RKO (cell line): ENCODE measurements around the gene KRTAP6-1.

ENCODE experiments used
- DNase-seq: peaks from one replicate; pipeline ENCODE4 v3.0.0-alpha.2; 2016; ENCODE audit warnings: low spot score

KRTAP6-1 gene, protein sequence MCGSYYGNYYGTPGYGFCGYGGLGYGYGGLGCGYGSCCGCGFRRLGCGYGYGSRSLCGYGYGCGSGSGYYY

DNA sequence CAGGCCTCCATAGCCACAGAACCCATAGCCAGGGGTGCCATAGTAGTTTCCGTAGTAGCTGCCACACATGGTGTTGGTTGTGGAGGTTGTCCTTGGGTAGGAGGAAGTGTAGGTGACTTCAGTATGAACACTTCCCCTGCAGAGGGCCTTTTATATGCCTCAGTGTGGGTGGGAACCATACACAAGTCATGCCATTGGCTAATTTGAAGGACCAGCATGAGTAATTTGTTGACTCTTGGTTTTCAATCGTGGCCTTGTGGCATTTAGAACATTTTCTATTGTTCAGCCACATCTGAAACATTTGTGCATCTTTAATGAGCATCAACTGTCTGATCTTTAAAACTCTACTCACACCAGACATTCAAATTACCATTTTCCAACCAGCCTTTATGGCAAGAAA is at the start of gene KRTAP6-1:
Gene KRTAP6-1 (minus strand): TSS at position 95 of the 400 bp plus-strand sequence. CDS start 26 bp downstream, at position 69.
- no peak for DNase-seq

DNA sequence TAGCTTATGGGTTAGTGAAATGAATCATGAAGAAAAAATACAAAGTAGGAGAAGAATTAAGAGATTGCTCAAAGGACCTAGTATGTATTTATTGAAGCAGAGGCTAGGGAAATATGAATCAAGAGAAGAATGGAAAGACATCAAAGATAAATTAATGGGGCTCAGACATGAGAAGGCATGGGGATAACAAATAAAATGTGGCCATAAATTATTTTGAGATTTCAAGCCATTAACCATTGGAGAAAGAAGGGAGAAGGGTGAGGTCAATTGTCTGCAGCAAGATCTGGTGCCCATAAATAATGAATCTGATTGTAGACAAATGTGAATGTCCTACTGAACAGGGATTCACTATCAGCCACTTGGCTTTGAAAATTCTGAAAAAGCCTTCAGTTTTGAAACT is 39.2 kb upstream of the KRTAP6-1 start:
- no peak for DNase-seq

DNA sequence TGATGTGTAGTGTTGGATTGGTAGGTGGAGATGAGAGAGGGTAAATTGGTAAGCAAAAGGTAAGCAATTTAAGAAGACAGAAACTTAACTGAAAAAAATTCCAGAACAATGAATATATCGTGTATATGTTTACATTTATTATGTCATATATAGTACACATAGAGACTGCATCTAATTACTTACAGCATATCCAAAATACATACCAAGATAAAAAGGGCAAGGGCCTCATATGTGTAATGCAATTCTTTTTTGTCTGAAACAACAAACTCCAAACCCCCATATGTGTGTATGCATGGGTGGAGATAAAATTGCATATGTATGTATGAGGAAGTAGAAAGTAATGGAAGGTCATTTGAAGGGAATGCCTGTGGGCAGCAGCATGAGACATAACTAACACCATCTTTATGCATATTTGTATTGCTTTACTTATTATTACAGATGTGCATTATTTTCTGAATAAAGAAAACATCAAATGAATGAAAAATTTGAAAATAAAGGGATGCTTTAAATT is 33.2 kb upstream of the KRTAP6-1 start:
- no peak for DNase-seq

DNA sequence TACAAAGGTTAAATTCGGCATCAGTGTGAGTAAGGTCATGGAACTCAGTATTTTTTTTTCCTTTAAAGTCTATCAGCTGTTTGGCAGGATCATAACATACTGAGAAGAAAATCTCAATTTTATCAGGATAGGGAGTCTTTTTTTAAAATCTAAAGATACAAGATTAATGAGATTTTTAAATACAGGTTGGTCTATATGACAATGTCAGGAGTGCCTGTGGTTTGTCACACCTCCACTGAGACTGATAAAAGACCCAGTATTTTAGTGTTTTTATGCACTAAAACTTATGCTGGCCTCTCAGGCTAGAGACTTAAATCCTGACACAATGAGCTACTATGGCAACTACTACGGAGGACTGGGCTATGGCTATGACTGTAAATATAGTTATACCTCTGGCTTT is 28.8 kb upstream of the KRTAP6-1 start, which contains the start of gene KRTAP20-3:
Gene KRTAP20-3 (plus strand): TSS at position 301 of the 400 bp plus-strand sequence.
- DNase-seq = no peak

DNA sequence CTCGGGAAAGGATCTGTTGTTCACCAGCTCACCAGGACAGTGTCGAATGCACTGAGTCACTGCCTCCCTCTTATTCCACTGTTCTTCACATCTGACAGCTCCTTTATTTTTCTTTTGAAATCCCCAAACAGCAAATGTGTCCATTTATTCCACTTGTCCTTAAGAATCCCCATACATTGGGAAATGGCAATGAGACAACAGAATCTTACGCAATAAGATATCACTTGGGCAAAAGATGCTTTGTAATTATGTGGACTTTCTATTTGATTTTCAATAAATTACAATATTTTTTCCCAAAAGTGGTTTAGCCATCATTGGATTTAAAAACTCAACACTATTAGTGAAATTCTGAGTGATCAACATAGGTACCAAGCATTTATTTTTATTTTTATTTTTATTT is 25.0 kb upstream of the KRTAP6-1 start:
- no peak for DNase-seq

DNA sequence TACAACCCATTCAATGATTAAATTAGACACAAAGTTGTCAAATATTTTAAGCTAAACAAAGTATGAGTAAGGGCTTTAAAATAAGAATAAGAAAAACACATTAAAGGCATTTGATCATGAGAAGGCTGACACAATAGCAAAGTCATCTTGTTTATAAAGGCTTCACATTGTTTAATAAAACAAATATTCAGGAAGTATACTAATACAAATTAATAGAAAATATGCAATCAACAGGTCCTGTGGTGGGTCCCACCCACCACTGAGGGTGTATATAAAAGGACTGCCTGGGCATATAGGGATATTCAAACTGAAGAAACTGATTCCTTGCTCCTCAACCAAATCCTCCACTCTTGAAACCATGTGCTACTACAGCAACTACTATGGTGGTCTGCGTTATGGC is 21.2 kb upstream of the KRTAP6-1 start, which contains the start of gene KRTAP20-2:
Gene KRTAP20-2 (plus strand): TSS at position 301 of the 400 bp plus-strand sequence. CDS start 58 bp downstream, at position 359.
- DNase-seq = no peak

DNA sequence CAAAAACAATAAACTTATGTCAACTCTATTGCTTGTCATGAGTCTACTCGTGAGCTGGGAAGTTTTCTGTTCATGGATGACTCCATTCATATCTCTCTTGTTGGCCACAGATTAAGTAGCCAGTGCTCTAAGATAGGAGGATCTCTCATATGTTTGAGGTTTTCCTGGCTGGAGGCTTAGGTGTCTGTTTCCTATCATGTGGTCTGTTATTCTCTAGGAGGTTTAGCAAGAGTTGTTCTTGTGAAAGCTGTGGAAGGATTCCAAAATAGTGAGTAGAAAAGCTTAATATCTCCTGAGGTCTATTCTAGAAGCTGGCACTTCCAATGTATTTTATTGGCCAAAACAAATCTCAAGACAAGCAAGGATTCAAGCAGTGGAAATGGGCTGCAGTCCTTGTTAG is 15.5 kb upstream of the KRTAP6-1 start:
- DNase-seq = no peak

DNA sequence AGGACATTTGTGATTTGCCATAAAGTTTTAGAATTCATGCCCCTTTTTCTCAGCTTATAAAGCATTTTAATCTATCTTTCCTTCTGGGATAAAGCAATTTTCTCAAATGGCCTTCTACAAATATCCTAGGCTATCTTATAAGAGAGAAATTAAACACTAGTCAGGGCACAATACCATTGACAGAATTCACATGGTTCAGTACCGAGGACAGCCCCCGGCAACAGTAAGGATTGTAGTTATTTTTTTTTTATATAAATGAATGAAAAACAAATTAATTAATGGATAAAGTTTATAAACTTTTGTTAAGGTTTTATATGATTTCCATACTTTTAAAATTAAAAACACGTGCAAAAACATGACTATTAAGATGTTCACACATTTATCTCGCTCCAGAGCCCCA is 14.4 kb upstream of the KRTAP6-1 start:
- DNase-seq = no peak

DNA sequence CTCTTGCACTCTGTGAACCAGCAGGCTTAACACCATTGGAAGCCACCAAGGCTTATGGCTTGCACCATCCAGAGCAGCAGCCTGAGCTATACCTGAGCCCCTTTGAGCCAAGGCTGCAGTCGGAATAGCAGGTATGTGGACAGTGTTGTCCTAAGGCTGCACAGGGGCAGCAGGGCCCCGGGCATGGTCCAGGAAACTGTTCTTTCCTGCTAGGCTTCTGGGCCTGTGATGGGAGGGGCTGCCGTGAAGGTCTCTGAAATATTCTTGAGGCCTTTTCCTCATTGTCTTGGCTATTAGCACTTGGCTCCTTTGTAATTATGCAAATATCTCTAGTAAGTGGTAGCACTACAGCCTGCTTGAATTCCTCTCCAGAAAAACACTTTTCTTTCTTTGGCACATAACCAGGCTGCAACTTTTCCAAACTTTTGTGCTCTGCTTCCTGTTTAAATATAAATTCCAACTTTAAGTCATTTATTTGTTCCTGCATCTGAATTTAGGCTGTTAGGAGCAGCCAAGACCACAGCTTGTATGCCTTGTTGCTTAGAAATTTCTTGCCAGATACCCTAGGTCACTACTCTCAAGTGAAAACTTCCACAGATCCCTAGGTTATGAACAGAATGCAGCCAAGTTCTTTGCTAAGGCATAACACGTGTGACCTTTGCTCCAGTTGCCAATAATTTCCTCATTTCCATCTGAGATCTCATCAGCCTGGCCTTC is 11.9 kb upstream of the KRTAP6-1 start:
- no peak for DNase-seq

DNA sequence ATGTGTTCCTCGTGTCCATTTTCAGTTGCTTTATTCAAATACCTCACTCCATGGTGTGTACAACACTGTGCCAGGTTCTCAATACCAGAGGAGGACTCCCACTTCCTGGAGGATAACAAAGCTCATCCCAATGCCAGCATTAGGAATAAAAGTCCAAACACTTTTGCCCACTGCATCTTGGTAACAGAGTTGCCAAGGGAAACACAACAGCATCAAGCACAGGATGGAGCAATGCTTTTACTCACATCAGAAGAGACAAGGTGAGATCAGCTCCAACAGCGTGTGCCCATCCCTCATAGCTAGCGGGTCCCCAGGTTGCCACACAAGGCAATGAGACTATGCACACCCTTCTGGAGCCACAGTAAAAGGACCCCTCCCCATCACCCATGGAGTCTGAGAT is 9.6 kb upstream of the KRTAP6-1 start:
- DNase-seq = no peak

DNA sequence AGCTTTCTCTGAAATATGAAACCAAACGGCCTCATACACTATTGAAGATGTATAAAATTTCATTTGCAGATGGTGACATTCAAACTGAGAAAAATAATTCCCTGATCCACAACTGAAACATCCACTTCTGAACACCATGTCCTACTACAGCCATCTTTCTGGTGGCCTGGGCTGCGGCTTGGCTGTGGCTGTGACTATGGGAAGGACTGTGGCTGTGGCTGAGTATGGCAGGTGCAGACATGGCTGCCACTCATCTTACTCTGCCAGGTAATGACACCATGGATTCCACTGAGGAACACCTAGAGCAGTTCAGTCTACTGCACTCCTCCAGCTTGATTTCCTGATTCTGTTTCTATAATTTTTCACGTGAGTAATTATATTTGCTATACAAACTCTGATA is 6.8 kb upstream of the KRTAP6-1 start, which contains the start of gene KRTAP20-4:
Gene KRTAP20-4 (plus strand): TSS at position 106 of the 400 bp plus-strand sequence.
- no peak for DNase-seq

DNA sequence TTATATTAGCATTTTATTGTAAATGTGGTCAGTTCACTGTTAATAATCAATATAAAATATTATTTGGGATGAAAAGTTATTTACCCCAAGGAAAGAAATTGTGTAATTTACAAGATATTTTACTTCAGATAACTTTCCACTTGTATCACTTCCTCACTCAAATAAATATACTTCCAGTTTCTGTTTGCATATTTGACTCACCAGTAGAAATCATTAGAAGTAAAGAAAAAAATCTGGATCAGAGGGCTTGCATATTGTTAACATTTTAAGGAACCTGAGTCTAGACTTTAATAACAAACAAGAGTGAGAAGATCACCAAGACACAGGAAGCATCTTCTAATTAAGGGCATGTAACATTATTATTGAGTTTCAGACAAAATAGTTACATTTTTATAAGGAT is 6.3 kb upstream of the KRTAP6-1 start:
- no peak for DNase-seq

DNA sequence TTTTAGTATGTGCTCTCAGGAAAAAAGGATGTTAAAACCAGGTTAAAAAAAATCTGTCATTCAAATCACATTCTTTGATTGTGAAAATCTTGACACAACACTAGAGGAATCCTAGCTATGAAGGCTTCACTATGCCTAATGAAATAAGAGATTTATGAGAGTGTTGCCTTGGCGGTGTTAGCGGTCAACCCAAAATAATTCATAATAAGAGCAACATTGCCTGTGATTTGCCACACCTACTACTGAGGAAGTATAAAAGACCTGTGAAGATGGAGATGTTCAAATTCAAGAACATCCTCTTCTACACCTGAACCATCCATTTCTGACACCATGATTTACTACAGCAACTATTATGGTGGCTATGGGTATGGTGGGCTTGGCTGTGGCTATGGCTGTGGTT is 2.4 kb upstream of the KRTAP6-1 start, which contains the start of gene KRTAP20-1:
Gene KRTAP20-1 (plus strand): TSS at position 301 of the 400 bp plus-strand sequence. CDS start 30 bp downstream, at position 331.
- no peak for DNase-seq

DNA sequence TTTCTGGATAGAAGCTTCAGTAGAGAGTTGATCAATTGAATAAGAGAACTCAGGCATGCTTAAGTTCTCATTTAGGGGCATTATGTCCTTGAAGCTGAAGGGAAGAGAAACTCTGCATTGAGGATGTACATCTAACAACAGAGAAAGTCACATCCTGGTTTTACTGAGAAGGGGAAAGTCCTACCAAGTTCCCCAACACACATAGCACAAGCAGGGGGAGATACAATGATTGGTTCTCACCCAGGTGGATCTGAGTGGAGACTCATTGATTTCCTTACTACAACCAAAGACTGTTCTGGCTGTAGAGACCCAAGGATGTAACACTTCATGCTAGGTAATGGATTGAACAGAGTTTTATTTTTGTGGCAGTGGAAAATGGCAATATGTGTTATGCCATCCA is 1.5 kb upstream of the KRTAP6-1 start:
- no peak for DNase-seq

DNA sequence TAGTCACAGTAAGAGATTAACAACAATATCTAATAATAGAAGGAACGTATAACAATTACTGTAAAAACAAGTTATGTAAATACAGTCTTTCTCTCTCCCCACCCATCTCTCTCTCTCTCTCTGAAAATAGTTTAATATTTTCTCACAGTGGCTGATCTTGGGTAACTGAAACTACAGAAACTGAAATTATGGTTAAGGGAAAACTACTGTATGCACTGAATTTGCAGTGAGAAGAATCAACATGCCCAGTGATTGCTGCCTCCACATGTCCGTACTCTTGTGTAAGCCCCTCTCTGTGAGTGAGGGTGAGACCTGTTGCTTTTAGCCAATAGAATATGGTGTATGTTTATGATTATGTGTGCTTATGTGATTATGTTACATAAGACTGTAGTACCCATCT is 1.6 kb downstream of the KRTAP6-1 start:
- no peak for DNase-seq

DNA sequence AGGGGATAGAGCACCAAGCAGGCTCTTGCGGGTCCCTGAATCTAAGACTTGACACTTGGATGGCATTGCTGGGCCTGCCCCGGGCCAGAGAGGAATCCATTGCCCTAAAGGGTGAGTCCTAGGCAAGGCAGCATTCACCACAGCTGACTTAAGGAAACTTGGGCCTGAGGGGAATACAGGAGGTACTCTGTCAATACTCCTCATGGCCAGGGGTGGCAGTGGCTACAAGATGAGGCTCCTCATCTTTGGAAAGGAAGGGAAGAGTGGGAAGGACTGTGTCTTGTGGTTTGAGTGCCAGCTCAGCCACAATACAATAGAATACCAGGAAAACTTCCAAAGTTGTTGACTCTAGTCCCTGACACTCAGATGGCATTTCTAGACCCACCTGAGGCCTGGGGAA is 7.8 kb downstream of the KRTAP6-1 start:
- DNase-seq = peak; percentile 1

DNA sequence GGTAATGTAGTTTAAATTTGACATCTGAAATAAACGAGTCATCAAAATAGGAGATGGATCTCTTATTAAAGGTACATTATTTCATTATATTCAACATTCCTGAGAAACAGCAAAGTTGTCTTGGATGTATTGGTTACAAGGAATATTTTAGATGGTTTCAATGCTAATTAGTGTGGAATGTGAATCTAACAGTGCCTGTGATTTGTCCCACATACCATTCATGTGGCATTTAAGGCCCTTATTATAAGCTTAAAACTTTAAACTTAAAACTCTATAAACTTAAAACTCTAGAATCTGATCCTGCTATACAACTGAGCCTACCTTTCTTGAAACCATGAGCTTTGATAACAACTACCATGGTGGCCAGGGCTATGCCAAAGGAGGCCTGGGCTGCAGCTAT is 12.9 kb downstream of the KRTAP6-1 start, which contains the start of gene KRTAP22-1:
Gene KRTAP22-1 (plus strand): TSS at position 301 of the 400 bp plus-strand sequence.
- DNase-seq = no peak

DNA sequence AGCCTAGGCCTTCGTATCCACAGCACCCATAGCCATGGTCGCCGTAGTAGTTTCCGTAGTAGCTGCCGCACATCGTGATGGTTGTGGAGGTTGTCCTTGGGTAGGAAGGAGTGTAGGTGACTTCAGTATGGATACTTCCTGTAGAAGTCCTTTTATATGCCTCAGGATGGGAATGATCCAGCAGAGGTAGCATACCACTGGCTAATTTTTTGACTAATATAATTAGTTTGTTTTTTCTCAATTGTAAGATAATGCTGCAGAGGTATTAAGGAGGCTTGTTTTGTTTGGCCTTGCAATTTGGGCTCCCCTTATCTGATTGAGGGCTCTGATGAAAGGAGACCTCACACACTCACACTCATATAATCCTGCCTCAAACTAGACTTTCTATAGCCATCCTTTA is 14.9 kb downstream of the KRTAP6-1 start, which contains the start of gene KRTAP6-2:
Gene KRTAP6-2 (minus strand): TSS at position 101 of the 400 bp plus-strand sequence. CDS start 28 bp downstream, at position 73.
- DNase-seq = no peak

DNA sequence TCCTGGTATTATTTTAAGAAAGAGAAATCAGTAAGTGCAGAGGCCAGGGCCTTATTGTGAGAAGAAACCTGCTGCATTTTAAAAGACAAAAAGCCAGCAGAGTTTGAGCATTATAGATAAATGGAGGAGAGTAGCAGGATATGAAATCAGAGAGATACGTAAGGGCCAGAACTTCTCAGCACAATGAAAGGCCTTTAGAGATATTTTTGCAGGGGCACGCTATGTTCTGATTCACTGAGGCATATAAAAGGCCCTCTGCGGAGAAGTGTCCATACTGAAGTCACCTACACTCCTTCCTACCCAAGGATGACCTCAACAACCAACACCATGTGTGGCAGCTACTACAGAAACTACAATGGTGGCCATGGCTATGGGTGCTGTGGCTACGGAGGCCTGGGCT is 21.6 kb downstream of the KRTAP6-1 start, which contains the start of gene KRTAP6-3:
Gene KRTAP6-3 (plus strand): TSS at position 301 of the 400 bp plus-strand sequence. CDS start 6 bp downstream, at position 307.
- DNase-seq = no peak

DNA sequence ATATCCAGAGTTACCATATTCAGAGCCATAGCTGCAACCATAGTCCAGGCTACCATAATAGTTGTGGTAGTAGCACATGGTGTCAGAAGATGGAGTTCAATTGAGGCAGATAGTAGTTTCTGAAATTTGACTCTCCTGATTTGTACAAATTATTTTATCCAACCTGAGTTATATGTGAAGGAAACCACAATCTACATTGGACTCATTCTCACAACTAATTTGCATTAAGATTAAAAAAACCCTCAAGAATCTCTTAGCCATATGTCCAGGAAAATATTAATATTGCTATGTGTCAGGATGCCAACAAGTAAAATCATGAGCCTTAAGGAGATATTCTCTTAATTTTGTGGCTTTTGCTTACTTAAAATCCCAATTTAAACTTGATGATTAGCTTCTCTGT is 23.4 kb downstream of the KRTAP6-1 start, which contains the start of gene KRTAP22-2:
Gene KRTAP22-2 (minus strand): TSS at position 101 of the 400 bp plus-strand sequence.
- DNase-seq = no peak

DNA sequence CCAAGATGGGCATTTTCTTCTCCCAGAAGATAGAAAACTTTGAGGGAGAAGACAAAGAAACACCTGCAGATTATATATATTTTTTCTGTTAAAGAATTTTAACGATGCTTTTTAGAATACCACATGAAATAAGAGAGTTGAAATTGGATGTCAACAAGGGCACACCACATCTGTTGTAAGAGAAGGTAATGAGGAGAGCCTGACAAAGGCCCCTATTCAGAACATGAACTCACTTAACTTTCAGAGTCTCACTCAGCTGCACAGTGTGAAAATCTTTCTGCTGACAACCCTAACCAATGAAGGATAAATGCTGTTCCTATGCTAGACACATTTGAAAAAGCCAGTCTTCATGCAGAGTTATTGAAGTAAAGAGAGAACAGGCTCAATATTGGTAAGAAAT is 30.9 kb downstream of the KRTAP6-1 start:
- no peak for DNase-seq

DNA sequence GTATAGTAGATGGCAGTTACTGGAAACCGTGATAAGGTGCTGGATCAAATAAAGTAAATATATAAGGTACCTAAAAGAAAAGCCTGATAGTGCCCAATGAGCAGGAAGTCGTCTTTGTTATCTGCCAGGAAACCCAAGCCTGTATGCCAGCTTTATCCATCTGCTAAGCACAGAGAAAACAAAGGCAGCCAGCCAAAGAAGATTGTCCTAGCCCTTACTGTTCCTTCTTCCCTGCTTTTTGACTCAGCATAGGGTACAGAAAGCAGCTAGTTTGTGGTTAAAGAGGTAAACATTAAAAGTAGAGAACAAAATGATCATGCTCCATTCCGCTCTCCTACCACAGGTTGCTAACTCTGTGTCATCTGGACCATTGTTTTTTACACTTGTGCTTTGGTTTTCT is 33.6 kb downstream of the KRTAP6-1 start:
- no peak for DNase-seq

DNA sequence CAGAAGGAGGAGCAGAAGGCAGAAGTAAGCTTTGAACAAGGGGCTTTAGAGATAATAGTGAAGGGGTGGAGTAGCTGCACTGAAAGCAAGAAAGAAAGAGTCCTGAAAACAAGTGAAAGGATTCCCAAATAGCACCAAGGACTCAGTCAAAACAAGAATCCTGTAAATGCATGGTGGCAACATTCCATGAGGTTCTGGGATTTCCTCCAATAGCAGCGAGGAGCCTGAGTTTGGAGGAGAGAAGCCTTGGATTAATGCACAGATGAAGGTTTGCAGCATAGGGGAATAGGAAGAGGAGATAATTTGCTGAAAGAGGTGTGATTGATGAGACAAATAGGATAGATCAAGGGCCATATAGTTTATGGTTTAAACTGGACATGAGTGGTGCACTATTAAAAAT is 34.4 kb downstream of the KRTAP6-1 start:
- DNase-seq = no peak
